OCI-M2 (cell line): ENCODE measurements around the gene CYTH4.

Experiments used
- DNase-seq: peaks from one replicate; lab custom pipeline; 2025; ENCODE audit not compliant: unreplicated experiment; lab: John Stamatoyannopoulos, UW

CYTH4 gene

DNA sequence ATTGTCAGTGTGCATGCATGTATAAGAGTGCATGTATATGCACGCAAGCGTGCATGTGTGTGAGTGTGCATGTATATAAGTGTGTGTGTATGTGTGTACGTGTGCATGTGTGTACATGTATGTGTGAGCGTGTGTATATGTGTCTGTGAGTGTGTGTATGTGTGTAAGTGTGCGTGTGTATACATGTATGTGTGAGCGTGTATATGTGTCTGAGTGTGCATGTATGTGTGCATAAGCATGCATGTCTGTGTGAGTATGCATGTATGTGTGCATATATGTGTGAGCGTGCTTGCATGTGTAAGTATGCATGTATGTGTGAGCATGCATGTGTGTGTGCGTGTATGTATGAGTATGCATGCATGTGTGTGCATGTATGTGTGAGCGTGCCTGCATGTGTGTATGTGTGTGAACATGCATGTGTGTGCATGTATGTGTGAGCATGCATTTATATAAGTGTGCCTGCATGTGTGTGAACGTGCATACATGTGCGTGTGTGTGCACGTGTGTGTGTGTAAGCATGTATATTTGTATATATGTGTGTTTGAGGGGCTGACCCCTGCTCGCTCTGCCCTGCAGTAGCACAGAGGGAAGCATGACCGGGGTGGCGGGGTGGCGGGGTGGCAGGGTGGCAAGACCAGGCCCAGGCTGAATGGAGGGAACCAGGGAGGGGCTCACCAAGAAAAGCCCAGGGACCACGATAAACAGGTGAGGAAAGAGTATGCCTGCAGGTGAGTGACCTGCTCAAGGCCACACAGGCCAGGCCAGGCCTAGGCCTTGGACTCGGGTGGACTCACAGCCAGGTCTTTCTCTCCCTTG is 26.3 kb downstream of the CYTH4 start:
- DNase-seq = no peak

DNA sequence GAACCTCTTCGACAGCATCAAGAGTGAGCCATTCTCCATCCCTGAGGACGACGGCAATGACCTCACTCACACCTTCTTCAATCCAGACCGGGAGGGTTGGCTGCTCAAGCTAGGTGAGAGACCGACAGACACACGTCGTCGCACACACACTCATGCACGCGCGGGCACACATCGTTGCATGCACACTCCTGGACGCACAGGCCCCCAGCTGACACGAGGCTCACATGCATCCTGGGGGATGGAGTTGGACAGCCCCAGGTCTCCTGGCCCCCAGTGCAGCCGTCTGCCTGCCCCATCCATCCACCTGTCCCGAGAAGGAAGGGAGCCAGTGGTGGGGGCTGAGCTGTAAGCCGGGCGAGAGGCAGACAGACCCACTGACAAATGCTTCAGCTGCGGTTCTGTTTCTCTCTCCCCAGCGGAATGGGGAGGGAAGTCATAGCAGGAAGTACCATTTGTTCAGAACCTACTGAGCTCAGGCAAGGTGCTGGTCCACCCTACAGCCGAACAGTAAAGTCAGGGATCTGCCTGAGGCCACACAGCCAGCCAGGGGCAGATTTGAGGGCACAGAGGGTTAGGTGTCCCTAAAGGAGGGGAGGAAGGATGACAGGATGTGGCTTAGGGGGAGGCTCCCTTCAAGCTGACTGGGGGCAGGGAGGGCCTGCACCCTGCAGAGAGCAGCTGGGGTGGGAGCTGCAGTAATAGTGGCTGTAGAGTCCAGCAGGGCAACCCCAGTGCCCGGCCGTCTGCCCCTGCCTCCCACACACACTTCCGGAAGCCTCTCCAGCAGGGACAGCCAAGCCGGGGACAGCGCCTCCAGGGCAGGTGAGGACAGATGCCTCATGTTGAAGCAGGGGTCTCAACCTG is 27.1 kb downstream of the CYTH4 start:
- DNase-seq = no peak

DNA sequence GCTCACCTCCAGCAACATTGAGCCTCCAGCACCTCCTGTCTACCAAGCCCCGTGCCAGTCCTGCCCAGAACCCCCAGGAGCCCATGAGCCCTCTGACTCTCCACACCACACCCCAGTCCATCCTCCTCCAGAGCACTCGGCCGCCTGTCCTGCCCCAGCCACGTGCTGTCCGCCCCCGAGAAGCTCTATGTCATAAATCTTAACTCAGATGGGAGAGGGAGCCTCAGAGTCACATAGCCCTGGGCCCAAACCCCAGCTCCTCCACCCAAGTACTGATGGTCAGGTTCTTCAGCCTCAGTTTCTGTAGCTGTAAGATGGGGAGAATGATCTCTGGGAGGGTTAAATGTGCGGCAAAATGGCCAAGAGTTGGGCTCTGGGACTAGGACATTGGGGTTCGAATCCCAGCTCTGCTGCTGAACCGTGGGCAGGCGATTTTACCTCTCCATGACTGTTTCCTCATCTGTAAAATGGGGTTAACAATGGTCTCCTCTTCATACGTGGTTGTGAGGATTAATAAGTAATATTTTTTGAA is 27.8 kb downstream of the CYTH4 start:
- DNase-seq = no peak

- DNase-seq = no peak
These were observed 28.7 kb downstream of the CYTH4 start for GRCh38 chr22:37310815-37311595.

DNA sequence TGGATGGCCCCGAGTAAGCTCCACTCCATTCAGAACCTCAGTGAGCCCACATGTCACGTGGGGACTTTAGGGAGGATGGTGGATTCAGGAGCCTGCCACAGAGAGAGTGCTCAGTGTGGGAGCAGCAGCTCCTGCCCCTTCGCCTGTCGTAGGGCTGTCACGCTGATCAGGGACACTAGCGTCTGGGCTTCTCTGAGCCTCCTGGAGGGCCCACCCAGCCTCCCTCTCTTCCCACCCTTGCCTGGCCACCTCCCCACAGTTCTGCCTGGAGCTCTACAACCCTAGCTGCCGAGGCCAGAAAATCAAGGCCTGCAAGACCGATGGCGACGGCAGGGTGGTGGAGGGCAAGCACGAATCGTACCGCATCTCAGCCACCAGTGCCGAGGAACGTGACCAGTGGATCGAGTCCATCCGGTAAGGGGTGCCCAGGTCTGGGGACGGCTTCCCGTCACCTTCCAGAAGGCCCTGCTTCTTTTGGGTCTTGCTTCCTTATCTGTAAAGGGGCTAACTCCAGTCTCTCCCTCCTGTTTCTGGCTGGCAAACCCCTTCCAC is 29.5 kb downstream of the CYTH4 start:
- no peak for DNase-seq

DNA sequence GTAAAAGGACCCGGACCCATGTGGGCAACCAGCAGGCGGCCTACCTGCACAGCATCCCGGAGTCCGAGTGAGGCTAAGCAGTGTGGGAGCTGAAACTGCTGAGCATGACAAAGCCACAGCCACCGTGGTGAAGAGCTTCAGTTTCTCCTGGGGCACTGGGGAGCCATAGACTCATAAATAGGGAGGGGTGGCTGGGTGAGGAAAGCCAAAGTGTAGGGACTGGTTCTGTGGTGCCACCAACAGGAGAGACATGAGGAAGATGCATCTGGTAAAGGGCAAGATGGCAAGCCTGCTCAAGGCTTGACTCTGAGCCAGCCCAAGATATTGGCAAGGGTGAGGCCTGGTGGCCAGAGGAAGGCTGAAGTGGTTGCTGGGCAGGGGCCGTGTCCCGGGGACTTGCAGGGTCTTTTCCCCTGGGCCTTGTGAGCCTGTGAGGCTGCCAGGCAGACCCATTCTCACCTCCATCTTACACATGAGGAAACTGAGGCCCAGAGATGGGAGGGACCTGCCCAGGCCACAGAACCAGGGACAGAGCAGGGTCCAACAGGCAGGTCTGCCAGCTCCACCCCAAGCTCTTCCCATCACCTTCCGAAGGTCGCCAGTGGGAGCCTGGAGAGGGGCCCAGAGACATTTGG is 30.4 kb downstream of the CYTH4 start:
- DNase-seq = no peak

GRCh38 chr22:37313376-37314314 is 31.3 kb downstream of the CYTH4 start:
- DNase-seq = no peak

DNA sequence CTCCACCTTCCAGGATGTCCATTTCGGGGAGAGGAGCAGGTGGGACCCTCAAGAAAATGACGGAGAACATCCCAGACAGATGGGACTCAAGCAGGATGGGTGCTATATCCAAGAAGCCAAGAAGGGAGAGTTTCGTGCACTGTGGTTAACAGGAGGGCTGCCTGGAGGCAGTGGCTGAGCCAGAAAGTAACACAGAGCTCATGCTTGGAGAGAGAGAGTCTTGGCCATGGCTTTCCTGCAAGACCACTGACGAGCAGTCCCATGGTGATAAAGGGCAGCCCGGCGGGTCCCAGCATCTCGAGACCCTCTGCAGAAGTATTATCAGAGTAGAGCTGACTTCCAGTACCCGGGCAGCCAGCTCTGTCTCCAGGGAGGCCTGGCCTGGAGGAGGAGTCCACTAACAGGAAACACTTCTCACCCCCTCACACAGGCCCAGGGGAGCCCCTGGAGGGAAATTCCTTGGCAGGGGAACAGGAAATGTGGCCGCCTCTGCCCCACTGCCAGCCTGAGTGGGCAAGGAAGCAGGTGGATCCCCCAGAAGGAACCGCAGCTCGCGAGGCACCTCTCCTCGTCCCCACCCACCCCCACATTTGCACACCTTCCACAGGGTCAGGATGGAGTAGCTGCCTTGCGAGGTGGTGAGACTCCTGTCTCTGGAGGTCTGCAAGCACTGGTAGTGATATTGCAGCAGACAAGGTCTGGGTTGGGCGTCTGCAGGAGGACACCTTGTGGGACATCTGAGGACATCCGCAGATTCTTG is 32.2 kb downstream of the CYTH4 start:
- DNase-seq = no peak

GRCh38 chr22:37316405-37316804 is 34.1 kb downstream of the CYTH4 start:
- DNase-seq = no peak

- no peak for DNase-seq
These were observed 34.6 kb downstream of the CYTH4 start for GRCh38 chr22:37316875-37317371.

DNA sequence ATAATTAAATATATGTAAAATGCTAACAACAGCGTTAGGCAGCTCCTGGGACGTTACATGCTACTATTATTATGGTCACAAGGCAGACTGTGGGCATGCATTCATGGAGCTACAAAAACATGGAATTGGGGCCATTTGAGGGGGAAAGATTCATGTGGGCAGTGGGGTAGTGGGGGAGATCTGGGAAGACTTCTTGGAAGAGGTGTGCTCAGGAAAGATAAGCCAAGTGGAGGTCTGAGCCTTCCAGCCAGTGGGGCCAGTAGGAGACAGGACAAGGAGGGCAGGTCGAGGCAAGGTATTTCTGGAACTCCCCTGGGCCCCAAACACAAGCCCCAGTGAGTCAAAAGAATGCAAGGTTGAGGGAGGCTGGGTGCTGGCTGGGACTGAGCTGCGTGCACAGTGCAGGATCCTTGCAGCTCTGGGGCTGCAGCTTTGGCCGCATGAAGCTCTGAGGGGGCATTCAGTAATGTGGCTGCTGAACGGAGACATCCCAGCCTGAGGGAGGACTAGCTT is 35.4 kb downstream of the CYTH4 start:
- DNase-seq = no peak

DNA sequence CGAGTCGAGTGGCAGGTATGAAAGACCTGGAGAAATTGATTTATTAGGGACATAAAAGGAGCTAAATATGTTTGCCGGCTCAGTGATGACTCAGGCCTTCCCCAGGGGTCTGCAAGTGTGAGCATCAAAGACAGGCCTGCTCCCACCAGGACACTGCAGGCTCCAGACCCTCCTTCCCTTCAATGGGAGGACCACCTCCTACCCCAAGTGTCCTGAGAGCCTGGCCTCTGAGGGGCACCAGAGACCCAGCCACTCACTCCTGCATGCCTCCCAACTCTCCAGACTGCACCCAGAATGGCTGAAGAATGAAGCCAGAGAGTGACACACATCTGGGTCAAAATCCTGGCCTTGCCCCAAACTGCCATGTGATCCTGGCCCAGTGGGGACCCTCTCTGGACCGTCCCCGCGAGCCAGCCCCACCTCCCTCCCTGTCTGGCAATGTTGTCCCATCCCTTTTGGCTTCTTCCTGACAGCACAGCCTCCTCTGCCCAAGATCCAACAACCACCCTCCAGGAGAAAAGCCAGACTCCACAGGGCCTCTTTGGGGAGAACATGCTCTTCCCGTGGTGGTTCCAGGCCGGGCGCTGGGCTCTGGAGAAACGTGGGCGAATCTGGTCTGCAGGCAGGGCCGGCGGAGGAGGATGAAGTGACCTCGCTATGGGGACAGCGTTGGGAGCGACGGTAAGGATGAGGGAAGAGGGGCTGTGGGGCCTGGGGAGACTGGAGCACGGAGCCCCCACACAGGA is 36.2 kb downstream of the CYTH4 start:
- DNase-seq = no peak

DNA sequence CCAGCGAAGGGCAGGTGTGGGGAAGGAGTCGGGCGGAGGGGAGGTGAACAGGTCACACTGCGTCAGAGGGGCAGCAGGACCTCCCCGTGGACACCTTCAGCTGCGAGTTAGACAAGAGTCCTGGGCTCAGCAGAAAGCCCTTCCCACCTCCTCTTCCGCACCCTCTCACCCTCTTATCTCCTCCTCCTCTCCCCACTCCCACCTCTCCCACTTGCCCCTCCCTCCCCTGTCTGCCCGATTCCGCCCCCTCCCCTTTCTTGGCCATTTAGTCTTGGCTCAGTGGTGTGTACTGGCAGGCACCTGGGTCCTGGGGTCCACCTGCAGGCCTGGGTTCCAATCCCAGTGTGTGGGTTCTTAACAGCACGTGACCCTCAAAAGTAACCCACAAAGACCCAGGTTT is 37.2 kb downstream of the CYTH4 start:
- no peak for DNase-seq

DNA sequence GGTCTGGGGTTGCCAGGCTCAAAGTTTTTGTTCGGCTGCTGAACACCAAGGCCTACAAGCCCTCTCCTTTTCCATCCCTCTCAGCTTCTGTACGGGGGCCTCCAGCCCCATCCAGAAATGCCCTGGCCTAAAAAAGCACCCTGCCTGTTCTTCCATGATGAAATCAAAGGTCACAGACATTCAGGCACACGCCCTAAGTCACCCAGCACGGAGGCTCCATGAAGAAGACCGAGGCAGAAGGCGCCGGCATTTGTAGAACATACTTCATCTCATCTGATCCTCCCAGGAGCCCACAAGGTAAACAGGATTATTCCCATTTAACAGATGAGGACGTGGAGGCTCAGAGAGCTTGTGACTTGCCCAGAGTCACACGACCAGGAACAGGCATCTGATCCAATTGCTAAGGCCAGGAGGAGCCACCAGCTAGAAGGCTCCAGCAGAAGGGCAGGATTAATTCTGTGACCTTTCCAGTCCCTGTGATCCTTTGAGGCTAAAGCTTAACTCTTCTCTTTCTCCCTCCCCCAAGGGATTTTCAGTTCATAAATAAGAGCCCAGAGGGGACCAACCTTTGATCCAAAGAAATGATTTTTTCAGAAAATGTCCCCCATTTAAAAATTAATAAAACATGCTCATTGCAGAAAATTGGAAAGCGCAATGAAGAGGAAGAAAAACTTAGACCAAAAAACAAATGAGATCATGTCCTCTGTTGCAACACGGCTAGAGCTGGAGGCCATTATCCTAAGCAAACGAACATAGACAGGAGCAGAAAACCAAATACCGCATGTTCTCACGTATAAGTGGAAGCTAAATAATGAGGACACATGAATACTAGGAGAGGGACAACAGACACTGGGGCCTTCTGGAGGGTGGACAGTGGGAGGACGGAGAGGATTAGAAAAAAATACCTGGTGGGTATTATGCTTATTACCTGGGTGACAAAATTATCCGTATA is 38.7 kb downstream of the CYTH4 start:
- DNase-seq = no peak

- DNase-seq = no peak
These were observed 42.2 kb downstream of the CYTH4 start for GRCh38 chr22:37324340-37325038.

DNA sequence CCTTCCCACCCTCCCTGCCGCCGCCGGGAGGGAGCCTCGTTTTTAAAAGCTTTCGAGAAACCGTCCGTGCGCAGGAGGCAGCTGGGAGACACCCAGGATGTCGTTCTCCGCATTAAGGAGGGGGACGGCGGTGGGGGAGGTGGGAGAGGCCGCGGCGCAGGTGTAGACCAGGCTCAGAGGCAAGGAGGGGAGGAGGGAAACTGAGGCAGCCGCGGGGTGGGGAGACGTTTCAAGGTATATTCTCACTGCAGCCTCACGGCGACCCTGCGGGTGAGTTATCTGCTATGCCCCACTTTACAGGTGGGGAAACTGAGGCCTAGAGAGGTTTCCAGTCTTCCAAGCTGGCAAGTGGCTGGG is 42.7 kb downstream of the CYTH4 start:
- no peak for DNase-seq
